Measurements from ENCODE around the gene RAB39A.
A peak's percentile ranks its signal among the peaks of the same experiment; 100 is the strongest.

The RAB39A gene

GRCh38 chr11:107969219-107969618, 41.0 kb downstream of the RAB39A start:
- no peak overlapping the region for H4K91ac ChIP-seq (ENCODE audit: low read length)
- H3K23ac ChIP-seq (ENCODE audit: low read length in 2 of 2) = no peak overlapping the region
- H2BK12ac ChIP-seq (ENCODE audit: low read length in 2 of 2) = no peak overlapping the region
- no peak overlapping the region for H3K4ac ChIP-seq (ENCODE audit: low read depth in 1 of 2, low read length in 2 of 2)
- no peaks in the 10 kb centered on the region for H3K36me3 ChIP-seq (ENCODE audit: control insufficient read depth in 1 of 2, insufficient read depth in 2 of 2, low read depth in 1 of 2, low read length in 2 of 2)
- peak; percentile 4 for DNase-seq
- no peak overlapping the region for H2BK5ac ChIP-seq (ENCODE audit: low read depth, low read length, poor library complexity, severe bottlenecking)
- H3K4me1 ChIP-seq (ENCODE audit: control insufficient read depth, insufficient read depth, low read depth, low read length) = no peaks in the 10 kb centered on the region
- H2BK15ac ChIP-seq (ENCODE audit: low read depth, poor library complexity, severe bottlenecking) = no peak overlapping the region
- no peak overlapping the region for H3K4me2 ChIP-seq (ENCODE audit: low read length, poor library complexity, severe bottlenecking)
- no peak overlapping the region for H2BK120ac ChIP-seq (ENCODE audit: low read depth, low read length)
- H3K27me3 ChIP-seq (ENCODE audit: control insufficient read depth in 1 of 2, insufficient read depth in 1 of 2, low read length in 2 of 2) = peaks cover 0 to 6% of the 10 kb centered on the region in 2 experiments
- H4K8ac ChIP-seq (ENCODE audit: low read length) = no peak overlapping the region
- H3K4me3 ChIP-seq (ENCODE audit: insufficient read depth in 1 of 2, low read depth in 1 of 2, low read length in 2 of 2) = no peak overlapping the region
- H3K79me1 ChIP-seq (replicated peaks; ENCODE audit: low read length, poor library complexity, severe bottlenecking) = no peaks in the 10 kb centered on the region
- H3K9ac ChIP-seq (ENCODE audit: low read length) = no peak overlapping the region
- H3K14ac ChIP-seq (ENCODE audit: low read length in 2 of 2) = no peak overlapping the region
- no peak overlapping the region for H3K27ac ChIP-seq (ENCODE audit: low read length, poor library complexity, severe bottlenecking)
- no peak overlapping the region for H3K18ac ChIP-seq (ENCODE audit: low read depth in 1 of 2, low read length in 2 of 2)
- no peak overlapping the region for H2AFZ ChIP-seq (ENCODE audit: low read depth, low read length)
- no peaks in the 10 kb centered on the region for H3K9me3 ChIP-seq (ENCODE audit: control insufficient read depth, low read length)
- no peak overlapping the region for H2AK5ac ChIP-seq (ENCODE audit: low read length, severe bottlenecking)

GRCh38 chr11:107970049-107970448, 41.8 kb downstream of the RAB39A start:
- no peaks in the 10 kb centered on the region for H3K79me1 ChIP-seq (replicated peaks; ENCODE audit: low read length, poor library complexity, severe bottlenecking)
- H2BK5ac ChIP-seq (ENCODE audit: low read depth, low read length, poor library complexity, severe bottlenecking) = no peak overlapping the region
- H3K18ac ChIP-seq (ENCODE audit: low read depth in 1 of 2, low read length in 2 of 2) = no peak overlapping the region
- H2AK5ac ChIP-seq (ENCODE audit: low read length, severe bottlenecking) = no peak overlapping the region
- H3K4me1 ChIP-seq (ENCODE audit: control insufficient read depth, insufficient read depth, low read depth, low read length) = no peaks in the 10 kb centered on the region
- no peak overlapping the region for H2BK12ac ChIP-seq (ENCODE audit: low read length in 2 of 2)
- H3K9me3 ChIP-seq (ENCODE audit: control insufficient read depth, low read length) = no peaks in the 10 kb centered on the region
- H4K8ac ChIP-seq (ENCODE audit: low read length) = no peak overlapping the region
- no peak overlapping the region for H3K27ac ChIP-seq (ENCODE audit: low read length, poor library complexity, severe bottlenecking)
- H3K27me3 ChIP-seq (ENCODE audit: control insufficient read depth in 1 of 2, insufficient read depth in 1 of 2, low read length in 2 of 2) = peaks cover 0 to 6% of the 10 kb centered on the region in 2 experiments
- no peak overlapping the region for H3K4ac ChIP-seq (ENCODE audit: low read depth in 1 of 2, low read length in 2 of 2)
- H2AFZ ChIP-seq (ENCODE audit: low read depth, low read length) = no peak overlapping the region
- no peak overlapping the region for H3K9ac ChIP-seq (ENCODE audit: low read length)
- H4K91ac ChIP-seq (ENCODE audit: low read length) = no peak overlapping the region
- H3K14ac ChIP-seq (ENCODE audit: low read length in 2 of 2) = no peak overlapping the region
- H3K36me3 ChIP-seq (ENCODE audit: control insufficient read depth in 1 of 2, insufficient read depth in 2 of 2, low read depth in 1 of 2, low read length in 2 of 2) = no peaks in the 10 kb centered on the region
- no peak overlapping the region for H3K4me3 ChIP-seq (ENCODE audit: insufficient read depth in 1 of 2, low read depth in 1 of 2, low read length in 2 of 2)
- WGBS = 78% methylated on average over 5 of the region's 5 CpGs
- no peak overlapping the region for H2BK120ac ChIP-seq (ENCODE audit: low read depth, low read length)
- H3K4me2 ChIP-seq (ENCODE audit: low read length, poor library complexity, severe bottlenecking) = no peak overlapping the region
- H2BK15ac ChIP-seq (ENCODE audit: low read depth, poor library complexity, severe bottlenecking) = no peak overlapping the region
- no peak for DNase-seq
- no peak overlapping the region for H3K23ac ChIP-seq (ENCODE audit: low read length in 2 of 2)

GRCh38 chr11:107973641-107974040, 45.4 kb downstream of the RAB39A start:
- Histone ChIP-seq H3K9ac (ENCODE audit: low read length) (no peak overlapping the region), H3K18ac (ENCODE audit: low read depth in 1 of 2, low read length in 2 of 2) (no peak overlapping the region), H2BK5ac (ENCODE audit: low read depth, low read length, poor library complexity, severe bottlenecking) (no peak overlapping the region), H2BK120ac (ENCODE audit: low read depth, low read length) (no peak overlapping the region), H3K79me1 (replicated peaks; ENCODE audit: low read length, poor library complexity, severe bottlenecking) (no peaks in the 10 kb centered on the region), H3K4me3 (ENCODE audit: insufficient read depth in 1 of 2, low read depth in 1 of 2, low read length in 2 of 2) (no peak overlapping the region), H3K23ac (ENCODE audit: low read length in 2 of 2) (no peak overlapping the region), H2BK15ac (ENCODE audit: low read depth, poor library complexity, severe bottlenecking) (no peak overlapping the region), H3K9me3 (ENCODE audit: control insufficient read depth, low read length) (no peaks in the 10 kb centered on the region), H3K27ac (ENCODE audit: low read length, poor library complexity, severe bottlenecking) (no peak overlapping the region), H2BK12ac (ENCODE audit: low read length in 2 of 2) (no peak overlapping the region), H2AK5ac (ENCODE audit: low read length, severe bottlenecking) (no peak overlapping the region), H2AFZ (ENCODE audit: low read depth, low read length) (no peak overlapping the region), H4K91ac (ENCODE audit: low read length) (no peak overlapping the region), H3K4me1 (ENCODE audit: control insufficient read depth, insufficient read depth, low read depth, low read length) (no peaks in the 10 kb centered on the region), H3K4ac (ENCODE audit: low read depth in 1 of 2, low read length in 2 of 2) (no peak overlapping the region), H3K14ac (ENCODE audit: low read length in 2 of 2) (no peak overlapping the region), H3K36me3 (ENCODE audit: control insufficient read depth in 1 of 2, insufficient read depth in 2 of 2, low read depth in 1 of 2, low read length in 2 of 2) (no peaks in the 10 kb centered on the region), H3K27me3 (ENCODE audit: control insufficient read depth in 1 of 2, insufficient read depth in 1 of 2, low read length in 2 of 2) (peaks cover 0 to 6% of the 10 kb centered on the region in 2 experiments), H3K4me2 (ENCODE audit: low read length, poor library complexity, severe bottlenecking) (no peak overlapping the region), H4K8ac (ENCODE audit: low read length) (no peak overlapping the region)
- no peak for DNase-seq
- WGBS = 100% methylated on average over 1 of the region's 1 CpG

- H2BK15ac ChIP-seq (ENCODE audit: low read depth, poor library complexity, severe bottlenecking) = no peak overlapping the region
- H2BK120ac ChIP-seq (ENCODE audit: low read depth, low read length) = no peak overlapping the region
- H3K4ac ChIP-seq (ENCODE audit: low read depth in 1 of 2, low read length in 2 of 2) = no peak overlapping the region
- no peaks in the 10 kb centered on the region for H3K36me3 ChIP-seq (ENCODE audit: control insufficient read depth in 1 of 2, insufficient read depth in 2 of 2, low read depth in 1 of 2, low read length in 2 of 2)
- no peak overlapping the region for H3K27ac ChIP-seq (ENCODE audit: low read length, poor library complexity, severe bottlenecking)
- H2AK5ac ChIP-seq (ENCODE audit: low read length, severe bottlenecking) = no peak overlapping the region
- H4K91ac ChIP-seq (ENCODE audit: low read length) = no peak overlapping the region
- no peaks in the 10 kb centered on the region for H3K79me1 ChIP-seq (replicated peaks; ENCODE audit: low read length, poor library complexity, severe bottlenecking)
- DNase-seq = no peak
- no peaks in the 10 kb centered on the region for H3K4me1 ChIP-seq (ENCODE audit: control insufficient read depth, insufficient read depth, low read depth, low read length)
- H3K27me3 ChIP-seq (ENCODE audit: control insufficient read depth in 1 of 2, insufficient read depth in 1 of 2, low read length in 2 of 2) = peaks cover 0 to 4% of the 10 kb centered on the region in 2 experiments
- H4K8ac ChIP-seq (ENCODE audit: low read length) = no peak overlapping the region
- H3K14ac ChIP-seq (ENCODE audit: low read length in 2 of 2) = no peak overlapping the region
- H3K4me2 ChIP-seq (ENCODE audit: low read length, poor library complexity, severe bottlenecking) = no peak overlapping the region
- no peak overlapping the region for H2BK12ac ChIP-seq (ENCODE audit: low read length in 2 of 2)
- no peaks in the 10 kb centered on the region for H3K9me3 ChIP-seq (ENCODE audit: control insufficient read depth, low read length)
- H3K4me3 ChIP-seq (ENCODE audit: insufficient read depth in 1 of 2, low read depth in 1 of 2, low read length in 2 of 2) = no peak overlapping the region
- H3K9ac ChIP-seq (ENCODE audit: low read length) = no peak overlapping the region
- H2AFZ ChIP-seq (ENCODE audit: low read depth, low read length) = no peak overlapping the region
- no peak overlapping the region for H3K23ac ChIP-seq (ENCODE audit: low read length in 2 of 2)
- 100% methylated on average over 3 of the region's 5 CpGs for WGBS
- no peak overlapping the region for H3K18ac ChIP-seq (ENCODE audit: low read depth in 1 of 2, low read length in 2 of 2)
- no peak overlapping the region for H2BK5ac ChIP-seq (ENCODE audit: low read depth, low read length, poor library complexity, severe bottlenecking)
Measured at GRCh38 chr11:107988397-107989158, 60.3 kb downstream of the RAB39A start.

Data from mesenchymal stem cell (in vitro differentiated cells and primary cell).